Astrocyte of the cerebellum (primary cell): ENCODE measurements around the gene COL6A3.

ENCODE experiments used
- DNase-seq: peaks from one replicate; pipeline ENCODE4 v3.0.0-alpha.2; 2011; ENCODE audit warnings: low read depth
- H3K4me3 ChIP-seq: 2 replicates; pipeline ENCODE4 v1.5.1; 2011; ENCODE audit warnings: mild to moderate bottlenecking, low read depth, low read length, moderate library complexity
- in situ Hi-C: cut with HindIII; loops from 2 replicates; pipeline ENCODE4 v1.10.0; 2017; ENCODE audit warnings: low sequenced_read_pairs
- TF ChIP-seq, protein P1 (sequence below): IDR thresholded peaks from 2 replicates; pipeline ENCODE4 v1.5.1; 2012; ENCODE audit warnings: low read length, low read depth, moderate library complexity, mild to moderate bottlenecking; ENCODE audit errors: missing control alignments

The COL6A3 gene

DNA sequence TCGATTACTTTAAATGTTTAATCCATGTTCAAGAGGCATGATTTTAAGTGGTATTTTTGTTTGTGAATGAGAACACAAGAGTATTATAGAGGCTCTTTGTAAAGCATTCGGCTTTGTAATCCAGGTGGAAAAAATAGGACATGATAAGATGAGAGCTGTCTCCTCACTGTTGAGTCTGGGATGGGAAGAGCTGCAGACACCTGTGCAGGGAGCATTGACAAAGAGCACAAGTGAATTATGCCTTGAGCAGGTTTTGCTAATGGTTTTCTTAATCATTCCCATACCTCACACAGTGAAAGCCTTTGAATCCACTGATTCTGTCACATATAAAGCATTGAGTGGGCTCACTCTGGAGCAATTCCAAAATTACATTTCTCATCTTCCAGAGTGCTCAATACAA is 9.6 kb downstream of the COL6A3 start:
- in situ Hi-C loops = loop anchor here (5.0 kb wide), 1 partner anchor 72 kb away; no protein-coding TSS in a partner anchor
- TF ChIP-seq, protein P1, sequence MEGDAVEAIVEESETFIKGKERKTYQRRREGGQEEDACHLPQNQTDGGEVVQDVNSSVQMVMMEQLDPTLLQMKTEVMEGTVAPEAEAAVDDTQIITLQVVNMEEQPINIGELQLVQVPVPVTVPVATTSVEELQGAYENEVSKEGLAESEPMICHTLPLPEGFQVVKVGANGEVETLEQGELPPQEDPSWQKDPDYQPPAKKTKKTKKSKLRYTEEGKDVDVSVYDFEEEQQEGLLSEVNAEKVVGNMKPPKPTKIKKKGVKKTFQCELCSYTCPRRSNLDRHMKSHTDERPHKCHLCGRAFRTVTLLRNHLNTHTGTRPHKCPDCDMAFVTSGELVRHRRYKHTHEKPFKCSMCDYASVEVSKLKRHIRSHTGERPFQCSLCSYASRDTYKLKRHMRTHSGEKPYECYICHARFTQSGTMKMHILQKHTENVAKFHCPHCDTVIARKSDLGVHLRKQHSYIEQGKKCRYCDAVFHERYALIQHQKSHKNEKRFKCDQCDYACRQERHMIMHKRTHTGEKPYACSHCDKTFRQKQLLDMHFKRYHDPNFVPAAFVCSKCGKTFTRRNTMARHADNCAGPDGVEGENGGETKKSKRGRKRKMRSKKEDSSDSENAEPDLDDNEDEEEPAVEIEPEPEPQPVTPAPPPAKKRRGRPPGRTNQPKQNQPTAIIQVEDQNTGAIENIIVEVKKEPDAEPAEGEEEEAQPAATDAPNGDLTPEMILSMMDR = no peak
- DNase-seq = no peak
- H3K4me3 ChIP-seq = no peak overlapping the region

GRCh38 chr2:237403024-237403882 is 10.7 kb downstream of the COL6A3 start:
- in situ Hi-C loops = loop anchor here (5.0 kb wide), 1 partner anchor 71 kb away; no protein-coding TSS in a partner anchor
- TF ChIP-seq, protein P1 = no peak

GRCh38 chr2:237400199-237400598 is 13.8 kb downstream of the COL6A3 start:
- in situ Hi-C loops = loop anchor here (5.0 kb wide), 1 partner anchor 68 kb away; no protein-coding TSS in a partner anchor
- no peak overlapping the region for H3K4me3 ChIP-seq
- TF ChIP-seq, protein P1 = no peak
- DNase-seq = no peak

More at GRCh38 chr2:237403024-237403882, 10.7 kb downstream of the COL6A3 start:
- DNase-seq = peak; percentile 33
- no peak overlapping the region for H3K4me3 ChIP-seq

GRCh38 chr2:237397072-237397471 is 16.9 kb downstream of the COL6A3 start:
- no peak for DNase-seq
- TF ChIP-seq, protein P1 = no peak
- in situ Hi-C loops = no loop called here
- H3K4me3 ChIP-seq = no peak overlapping the region

GRCh38 chr2:237393523-237393922 is 20.4 kb downstream of the COL6A3 start:
- no peak for DNase-seq
- TF ChIP-seq, protein P1 = no peak
- in situ Hi-C loops = no loop called here
- H3K4me3 ChIP-seq = no peak overlapping the region

DNA sequence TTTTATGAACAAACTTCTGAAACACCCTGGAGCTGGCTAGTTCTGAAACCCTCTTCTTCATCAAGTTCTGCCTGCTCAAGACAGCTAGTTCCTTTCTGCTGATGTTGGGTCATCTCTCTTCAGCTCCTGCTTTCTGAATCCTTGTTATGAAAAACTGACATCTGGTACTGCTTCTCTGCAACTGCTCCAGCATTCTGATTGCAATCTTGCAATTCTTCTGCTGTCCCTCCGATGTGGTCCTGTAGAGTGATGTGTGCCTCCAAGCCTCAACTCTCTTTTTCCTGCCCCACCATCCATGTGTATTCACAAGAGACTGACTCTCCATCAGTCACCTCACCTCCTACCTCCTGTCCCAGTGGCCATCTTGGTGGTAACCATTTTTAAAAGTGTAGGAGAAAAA is 21.8 kb downstream of the COL6A3 start:
- no peak for DNase-seq
- H3K4me3 ChIP-seq = no peak overlapping the region
- in situ Hi-C loops = no loop called here
- TF ChIP-seq, protein P1 = no peak
